NCI-H82 treated with DMSO at 0.1 percent for 48 hours (cell line): ENCODE results near the gene MITF.

Experiments
- DNase-seq: peaks from one replicate; lab custom pipeline; 2025; ENCODE audit not compliant: unreplicated experiment; lab: John Stamatoyannopoulos, UW

The MITF gene

DNA sequence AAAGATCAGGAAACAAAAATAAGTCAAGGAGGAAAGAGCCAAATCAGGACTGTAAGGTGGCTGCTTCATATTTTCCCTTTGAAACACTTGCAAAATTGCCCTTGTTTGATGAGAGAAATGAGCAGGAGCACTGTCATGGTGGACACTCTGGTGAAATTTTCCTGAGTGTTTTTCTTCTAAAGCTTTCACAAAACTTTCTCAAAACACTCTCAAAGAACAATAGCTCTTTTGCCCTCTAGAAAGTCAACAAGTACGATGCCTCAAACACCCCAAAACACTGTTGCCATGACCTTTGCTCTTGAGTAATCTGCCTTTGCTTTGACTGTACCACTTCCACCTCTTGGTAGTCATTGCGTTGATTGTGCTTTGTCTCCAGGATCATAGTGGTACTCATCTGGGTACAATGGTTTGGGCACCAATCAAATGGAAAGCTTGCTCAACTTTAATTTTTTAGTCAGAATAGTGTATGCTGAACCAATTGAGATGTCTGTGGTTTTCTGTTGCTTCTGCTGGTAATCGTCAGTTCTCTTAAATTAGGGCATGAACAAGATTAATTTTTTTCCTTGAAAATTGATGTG, 13.2 kb upstream of the MITF start:
- DNase-seq: no peak

DNA sequence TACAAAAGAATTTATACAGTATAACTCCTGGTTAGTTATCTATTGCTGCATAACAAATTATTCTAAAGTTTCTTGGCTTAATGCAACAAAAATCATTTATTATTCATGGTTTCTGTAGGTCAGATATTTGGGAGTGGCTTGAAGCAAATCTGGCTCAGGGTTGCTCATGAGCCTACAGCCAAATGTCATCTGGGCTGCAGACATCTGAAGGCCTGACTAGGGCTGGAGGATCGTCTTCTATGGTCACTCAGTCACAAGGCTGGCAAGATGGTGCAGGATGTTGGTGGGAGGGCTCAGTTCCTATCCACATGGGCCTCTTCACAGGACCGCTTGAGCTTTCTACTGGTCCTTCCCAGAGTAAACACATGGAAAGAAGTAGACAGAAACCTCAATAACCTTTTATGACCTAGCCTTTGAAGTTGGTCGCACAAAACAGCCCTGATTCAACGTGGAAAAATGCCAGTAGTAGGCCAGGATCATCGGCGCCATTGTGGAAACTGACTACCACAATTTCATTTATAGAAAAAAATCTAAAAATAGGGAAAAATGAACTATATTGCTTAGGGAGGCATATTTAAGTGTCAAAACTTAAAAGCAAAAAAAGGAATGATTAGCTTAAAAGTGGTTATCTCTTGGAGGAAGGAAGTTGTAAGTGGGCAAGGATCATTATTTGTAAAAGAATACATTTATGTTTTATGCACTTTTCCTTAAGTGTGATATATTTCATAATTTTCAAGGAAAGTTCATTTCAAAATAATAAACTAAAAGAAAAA, 9.9 kb upstream of the MITF start:
- no peak for DNase-seq

DNA sequence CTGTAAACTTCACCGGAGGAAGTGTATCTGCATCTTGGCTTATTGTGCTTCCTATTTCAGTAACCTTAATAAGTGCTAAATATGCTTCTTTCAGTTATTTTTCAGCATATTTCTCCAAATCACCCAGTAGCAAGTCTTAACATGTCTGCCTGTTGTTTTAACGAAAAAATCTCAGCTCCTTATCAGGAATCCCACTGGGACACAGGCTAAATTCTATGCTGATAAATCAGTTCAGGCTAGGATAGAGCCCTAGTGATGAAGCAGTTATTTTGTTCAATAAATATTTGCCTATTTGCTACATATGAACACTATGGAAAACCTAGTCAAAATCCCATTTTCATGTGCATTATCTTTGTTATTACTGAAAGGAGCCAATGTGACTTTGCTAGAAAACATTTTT, 8.2 kb upstream of the MITF start:
- DNase-seq: no peak

DNA sequence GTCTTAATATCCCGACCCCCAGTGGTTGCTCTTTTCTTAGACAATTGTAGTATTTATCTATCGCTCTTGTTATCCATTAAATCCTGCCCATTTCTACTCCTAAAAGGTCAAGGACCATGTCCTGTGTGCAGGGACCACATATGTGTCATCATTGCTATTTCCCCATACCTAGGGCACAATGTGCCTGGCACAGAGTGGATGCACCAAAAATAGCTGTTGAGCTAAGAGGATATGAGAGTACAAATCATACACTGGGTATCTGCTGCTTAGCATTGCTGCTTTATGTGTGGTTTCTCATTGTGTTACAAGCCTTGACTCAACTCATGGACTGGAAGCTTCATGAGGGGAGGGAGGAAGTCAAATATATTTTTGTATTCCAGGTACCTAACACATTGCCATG, 3.4 kb upstream of the MITF start:
- no peak for DNase-seq

DNA sequence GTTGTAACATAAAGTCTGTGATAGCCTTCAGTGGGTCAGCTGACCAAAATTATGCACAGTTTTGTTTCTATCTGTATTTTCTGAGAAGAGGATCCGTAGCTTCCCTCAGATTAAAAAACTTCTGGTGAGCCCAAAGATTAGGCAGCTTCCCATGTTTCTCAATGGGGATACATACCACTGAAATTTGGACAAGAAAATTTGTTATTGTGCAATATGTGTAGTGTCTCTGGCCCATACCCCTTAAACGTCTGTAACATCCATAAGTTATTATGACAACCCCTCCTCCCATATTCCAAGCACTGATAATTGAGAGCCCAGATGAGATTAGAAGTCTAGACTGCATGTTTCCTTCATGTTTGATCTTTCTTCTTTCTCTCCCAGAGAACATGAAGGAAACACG, 1.9 kb upstream of the MITF start:
- no peak for DNase-seq

DNA sequence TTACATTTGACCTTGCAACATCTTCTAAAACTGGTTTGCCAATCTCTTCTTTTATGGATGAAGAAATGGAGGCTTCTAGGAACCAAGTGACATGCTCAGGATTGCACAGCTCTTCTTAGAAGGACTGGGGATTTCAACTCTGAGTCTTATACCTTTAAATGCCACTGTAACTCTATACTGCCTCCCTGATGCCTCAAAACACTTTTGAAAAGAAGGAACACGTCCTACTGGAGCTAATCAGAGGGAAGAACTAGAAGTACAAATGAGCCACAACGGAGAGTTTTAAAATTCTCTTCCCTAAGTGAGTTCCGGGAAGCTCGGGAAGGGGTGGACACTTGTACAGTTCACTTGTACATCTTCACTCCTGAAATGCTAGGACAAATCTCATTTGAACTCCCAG, 949 bp upstream of the MITF start:
- DNase-seq: no peak

DNA sequence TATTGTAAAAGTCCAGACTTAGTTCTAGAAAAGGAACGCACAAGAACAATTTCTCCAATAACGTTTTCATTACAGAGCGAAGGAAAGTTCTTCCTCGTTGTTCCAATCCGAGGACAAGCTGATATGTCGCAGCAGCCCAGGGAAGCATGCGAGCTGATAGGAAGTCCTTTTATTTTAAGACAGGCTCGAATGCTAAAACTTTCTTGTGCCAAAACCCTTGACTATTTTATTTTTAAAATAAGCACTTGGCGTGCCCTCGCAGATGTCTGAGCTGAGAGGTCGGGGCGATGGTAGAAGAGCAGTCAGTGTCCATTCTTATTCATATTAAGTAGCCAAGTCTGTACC, 433 bp upstream of the MITF start:
- DNase-seq: no peak

DNA sequence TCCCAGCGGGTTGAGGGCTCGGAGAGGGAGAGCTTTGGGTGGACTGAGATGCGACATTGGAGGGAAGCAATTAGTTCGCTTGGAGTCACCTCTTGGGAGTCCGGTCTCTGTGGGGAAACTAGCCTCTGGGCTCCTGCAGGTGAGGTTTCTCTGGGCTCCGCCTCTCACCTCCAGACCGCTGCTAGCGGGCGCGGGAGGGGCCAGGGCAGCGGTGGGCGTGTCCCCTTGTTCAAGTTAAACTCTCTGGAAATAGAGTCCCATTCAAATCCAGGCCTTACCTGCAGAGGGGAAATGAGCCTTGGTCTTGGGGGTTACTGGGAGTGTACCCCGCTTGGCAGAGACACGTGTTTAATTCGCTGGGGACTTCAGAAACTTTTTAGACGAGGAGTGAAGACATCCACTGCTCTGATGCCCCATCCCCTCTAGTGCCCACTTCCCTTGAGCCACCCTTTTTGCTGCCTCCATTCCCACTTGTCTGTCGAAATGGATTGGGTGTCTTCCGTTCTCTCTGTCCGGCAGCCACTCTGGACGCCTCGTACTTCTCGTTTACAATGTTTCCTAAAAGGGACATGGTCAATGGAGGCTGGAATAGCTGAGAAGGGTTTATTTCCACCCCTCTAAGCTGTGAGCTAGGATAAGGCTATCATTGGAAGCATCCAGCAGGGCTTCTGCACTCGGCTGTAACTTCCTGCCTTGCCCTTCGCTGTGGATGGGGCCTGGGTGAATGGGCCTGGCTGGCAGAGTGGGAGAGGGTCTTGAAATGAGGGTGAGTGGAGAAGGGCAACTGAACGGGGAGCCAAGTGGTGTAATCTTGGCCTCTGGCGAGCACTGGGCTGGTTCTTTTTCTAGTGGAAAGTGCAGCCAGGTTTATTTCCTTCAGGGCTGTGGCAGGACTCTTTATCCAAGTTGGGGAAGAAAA, 1.1 kb downstream of the MITF start:
- no peak for DNase-seq

DNA sequence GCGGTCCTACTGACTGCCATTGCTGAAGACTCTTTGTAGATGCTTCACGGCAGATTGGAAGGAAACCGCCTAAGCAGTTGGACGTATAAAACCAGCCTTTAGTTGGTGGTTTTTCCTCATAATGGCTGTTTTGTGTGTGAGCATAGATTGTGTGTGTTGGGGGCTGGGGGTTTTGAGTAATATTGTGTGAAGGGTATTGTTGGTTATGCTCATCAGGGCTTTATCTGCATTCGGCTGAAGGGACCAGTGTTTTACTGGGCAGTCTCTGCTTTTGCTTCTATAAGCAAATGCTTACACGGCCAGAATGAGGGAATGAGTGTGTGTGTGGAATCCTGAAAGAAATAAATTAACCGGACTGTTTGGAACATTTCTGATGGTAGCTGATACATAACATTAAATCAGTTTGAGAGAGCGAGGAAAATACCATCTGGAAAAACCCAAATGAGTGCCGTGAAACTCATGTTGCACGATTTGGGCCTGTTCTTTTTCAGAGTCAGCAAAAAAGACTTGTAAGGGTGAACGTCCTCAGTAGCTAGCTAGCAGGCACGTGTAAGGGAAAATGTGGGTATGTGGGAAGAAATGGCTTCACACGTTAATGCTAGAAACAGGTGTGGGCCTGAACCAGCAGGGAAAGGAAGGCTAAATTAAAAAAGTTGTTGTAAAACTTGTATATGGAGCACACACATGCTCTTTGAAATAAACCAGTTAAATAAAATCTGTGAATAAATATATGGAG, 1.9 kb downstream of the MITF start:
- no peak for DNase-seq

DNA sequence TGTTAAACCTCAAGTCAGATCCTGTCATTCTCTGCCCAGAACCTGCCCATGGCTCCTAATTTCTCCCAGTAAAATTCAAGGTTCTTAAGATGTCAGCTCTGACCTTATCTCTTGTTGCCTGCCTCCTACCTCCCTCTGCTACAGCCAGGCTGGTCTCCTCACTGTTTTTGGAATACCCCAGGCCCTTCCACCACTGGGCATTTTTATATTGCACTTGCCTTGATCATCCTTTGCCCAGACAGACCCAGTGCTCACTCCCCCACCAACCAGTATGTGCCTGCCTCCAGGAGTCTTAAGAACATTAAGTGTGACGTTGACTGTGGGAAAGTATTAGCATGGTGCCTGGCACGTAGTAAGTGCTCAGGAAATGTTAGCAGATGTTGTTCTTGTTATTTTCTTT, 3.1 kb downstream of the MITF start:
- DNase-seq: no peak

DNA sequence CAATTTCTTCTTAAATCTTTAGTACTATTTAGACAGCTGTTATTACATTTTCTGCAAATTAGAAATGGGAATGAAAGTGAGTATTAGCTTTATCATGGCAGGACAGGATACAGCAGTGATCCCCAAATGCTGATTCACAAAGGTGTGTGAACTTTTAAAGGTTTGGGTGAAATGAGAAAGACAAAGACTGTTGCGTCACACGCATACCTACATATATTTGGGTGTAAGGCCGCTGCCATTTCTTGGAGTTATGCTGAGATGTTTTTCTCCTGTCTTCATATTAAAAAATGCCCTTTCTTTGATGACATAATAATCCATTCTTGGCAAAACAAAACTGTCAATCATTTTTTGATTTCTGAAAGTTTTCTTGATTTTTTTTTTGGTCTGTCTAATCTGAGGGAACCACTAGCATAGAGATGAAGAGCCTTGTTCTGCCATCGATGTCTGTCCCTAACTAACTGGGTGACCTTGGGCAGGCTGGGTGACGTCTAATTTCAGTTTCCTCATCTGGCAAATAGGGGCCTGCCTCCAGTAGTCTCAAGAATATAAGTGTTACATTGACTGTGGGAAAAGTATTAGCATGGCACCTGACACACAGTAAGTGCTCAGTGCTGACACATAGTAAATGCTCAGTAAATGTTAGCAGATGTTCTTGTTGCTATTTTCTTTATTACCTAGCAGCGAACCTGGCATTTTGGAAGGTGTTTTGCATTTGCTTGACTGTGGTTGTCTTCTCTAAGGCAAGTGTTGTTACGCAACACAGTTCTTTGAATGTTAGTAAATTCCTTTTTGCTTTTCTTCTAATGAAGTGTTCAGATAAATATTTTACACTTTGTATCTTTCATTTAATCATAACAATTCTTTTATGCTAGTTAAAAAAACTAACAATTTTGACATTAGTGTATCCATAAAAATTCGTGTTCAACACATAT, 5.0 kb downstream of the MITF start:
- no peak for DNase-seq

DNA sequence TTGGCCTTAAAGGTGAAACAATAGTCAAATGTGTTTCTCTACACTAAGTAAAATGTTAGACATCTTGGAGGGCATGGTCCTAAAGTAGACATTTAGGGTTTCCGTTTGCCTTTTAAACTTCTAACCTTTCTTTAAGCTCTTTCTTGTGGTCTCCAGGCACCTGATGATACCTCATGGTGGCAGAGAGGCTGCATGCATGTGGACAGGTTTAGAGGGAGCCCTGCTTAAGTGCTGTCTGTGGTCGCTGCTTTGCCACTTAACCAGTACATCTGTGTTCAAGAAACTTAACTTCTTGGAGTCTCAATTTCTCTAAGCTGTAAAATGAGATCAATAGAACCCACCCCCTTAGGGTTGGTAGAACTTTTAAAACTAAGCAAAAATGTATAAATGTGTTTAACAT, 6.2 kb downstream of the MITF start:
- no peak for DNase-seq

DNA sequence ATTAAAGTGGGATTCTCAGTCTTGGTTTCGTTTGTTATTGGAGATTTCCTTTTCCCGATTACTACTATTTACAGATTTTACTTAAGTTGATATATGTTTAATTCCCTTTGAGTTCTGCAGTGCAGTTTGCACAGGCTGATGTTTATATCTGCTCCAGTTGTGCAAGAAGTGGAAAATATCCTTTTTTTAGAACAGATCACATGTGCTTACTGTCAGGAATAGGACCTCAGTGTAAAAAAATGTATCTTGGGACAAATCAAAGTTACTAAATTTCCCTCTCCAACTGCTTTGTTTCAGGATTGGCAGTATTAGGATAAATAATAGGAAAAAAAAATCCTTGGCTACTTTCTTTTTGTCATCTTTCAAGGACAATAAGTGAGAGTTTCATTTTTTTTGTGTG, 6.9 kb downstream of the MITF start:
- no peak for DNase-seq

DNA sequence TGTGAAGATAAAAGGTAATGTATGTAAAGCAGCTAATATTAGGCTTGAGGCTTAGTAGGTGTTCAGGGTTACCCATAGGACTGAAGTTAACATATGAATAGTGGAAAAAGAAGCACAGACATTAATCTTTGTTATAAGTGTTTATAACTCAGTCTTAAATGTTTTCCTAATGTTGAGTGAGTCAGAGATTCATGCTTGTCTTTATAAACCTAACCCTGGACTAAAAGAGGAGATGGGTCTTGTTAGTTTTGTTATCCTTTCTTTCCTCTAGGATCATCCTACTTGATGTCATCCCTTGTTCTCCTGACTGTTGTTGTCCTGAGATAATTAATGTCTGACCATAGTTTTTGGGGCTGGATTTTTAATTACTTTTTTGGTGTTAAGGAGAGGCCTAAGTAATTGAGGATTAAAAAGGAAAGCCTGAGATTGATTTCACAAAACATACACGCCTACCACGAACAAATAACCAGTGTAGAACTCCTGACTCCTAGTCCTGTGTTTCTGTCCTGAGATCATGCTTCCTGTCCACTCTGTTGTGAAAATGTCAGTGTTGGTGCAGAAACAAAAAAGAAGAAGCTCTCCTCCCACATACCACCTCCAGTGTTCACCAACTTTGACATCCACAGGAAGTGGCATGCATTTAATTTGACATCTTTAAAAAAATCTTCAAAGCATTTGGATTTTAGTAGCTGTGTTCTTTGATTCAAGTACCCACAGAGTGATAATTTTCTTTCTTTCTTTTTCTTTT, 8.4 kb downstream of the MITF start:
- DNase-seq: no peak

DNA sequence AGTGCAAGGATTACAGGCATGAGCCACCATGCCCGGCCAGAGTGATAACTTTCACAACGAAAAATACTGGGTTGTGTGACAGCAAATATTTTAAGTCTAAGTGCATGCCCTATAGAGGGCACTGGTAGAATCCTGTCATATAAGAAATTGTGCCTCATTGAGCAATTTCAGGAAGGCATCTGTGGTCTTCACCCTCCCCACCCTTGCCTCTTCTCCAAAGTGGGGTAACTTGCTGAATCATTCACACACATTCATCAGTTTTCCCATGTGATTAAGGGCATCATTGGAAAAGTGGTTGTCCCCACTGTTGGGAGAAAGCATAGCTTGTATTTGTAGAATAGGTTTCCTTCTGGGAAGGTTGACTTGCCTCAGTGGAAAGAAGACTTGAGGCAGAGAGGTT, 9.2 kb downstream of the MITF start:
- DNase-seq: no peak

DNA sequence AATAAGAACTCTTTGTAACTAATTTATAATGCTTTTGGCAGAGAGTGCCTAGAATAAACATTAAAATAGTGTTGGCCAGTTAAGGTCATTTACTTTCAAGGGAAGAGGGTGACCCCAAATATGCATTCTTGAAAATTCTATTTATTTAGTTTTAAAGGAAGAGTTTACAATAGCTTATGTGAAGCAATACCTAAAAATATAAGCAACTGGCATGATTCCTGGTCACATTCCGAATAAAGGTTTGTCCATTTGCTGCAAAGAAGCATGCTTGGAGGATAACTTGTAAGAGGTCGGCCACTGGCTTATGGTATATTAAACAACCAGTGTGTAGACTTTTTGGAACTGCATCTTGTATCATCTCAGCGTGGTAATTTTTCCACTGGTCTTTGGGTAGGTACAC, 10.2 kb downstream of the MITF start:
- DNase-seq: no peak

DNA sequence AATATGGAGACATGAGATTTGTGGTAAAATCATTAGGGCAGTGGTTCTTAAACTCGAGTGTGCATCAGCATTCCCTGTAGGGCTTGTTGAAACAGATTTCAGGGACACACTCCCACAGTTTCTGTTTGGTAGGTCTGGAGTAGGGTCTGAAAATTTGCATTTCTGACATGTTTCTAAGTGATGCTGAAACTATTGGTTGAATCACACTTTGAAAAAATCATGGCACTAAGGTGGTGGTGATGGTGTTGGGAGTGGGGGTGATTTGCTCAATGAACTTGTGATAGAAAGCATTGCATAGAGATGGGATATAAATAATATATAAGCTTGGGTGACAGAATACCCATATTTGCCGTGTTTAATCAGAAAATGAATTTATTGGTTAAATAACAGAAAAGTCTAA, 11.3 kb downstream of the MITF start:
- DNase-seq: no peak

DNA sequence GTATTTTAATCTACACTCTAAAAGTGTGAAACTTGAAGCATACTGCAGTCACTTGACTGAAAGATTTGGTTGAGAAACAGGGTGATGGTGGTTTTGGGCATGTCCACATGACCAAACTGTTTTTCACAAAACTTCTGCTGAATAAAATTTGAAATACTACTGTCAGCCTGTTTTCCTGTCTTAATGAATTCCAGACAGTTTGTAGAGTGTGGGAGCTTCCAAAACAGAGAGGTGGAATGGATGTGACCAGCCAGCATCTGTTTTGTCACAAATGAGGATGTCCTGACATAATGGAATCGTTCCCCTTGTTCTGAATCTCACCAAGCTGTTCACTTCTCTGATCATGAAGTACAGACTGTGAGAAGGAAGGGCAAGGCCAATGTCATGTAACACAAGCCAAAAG, 11.8 kb downstream of the MITF start:
- DNase-seq: no peak

DNA sequence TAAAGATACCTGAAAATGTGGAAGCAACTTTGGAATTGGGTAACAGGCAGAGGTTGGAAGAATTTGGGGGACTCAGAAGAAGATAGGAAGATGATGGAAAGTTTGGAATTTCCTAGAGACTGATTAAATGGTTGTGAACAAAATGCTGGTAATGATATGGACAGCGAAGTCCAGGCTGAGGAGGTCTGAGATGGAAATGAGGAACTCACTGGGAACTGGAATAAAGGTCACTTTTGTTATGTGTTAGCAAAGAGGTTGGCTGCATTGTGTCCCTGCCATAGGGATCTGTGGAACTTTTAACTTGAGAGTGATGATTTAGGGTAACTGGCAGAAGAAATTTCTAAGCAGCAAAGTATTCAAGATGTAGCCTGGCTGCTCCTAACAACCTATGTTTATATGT, 13.0 kb downstream of the MITF start:
- no peak for DNase-seq
